Measurements from ENCODE around the gene CCNL2. TPM values are rescaled to one million over a fixed set of nuclear protein-coding genes. Genes with fewer than 3 reads are reported as not detected.

Gene CCNL2
- total and polyA plus RNA-seq, 2 of the 13 experiments (the other 11 are each of a cell fraction or from before 2014, with no cell fraction given), result 105 to 340 TPM

GRCh38 chr1:1371746-1372711 lies 27.1 kb downstream of the CCNL2 start (continued):
- TF ChIP-seq ZBTB4 (CRISPR knock-in tag; IDR thresholded peaks at IDR 0.05; ENCODE audit: borderline replicate concordance) (no peak), DNMT1 (CRISPR knock-in tag; IDR thresholded peaks at IDR 0.05) (no peak), XRCC5 (optimal IDR thresholded peaks at IDR 0.05; ENCODE audit: low read length) (peak; percentile 80), ZBTB46 (CRISPR knock-in tag; IDR thresholded peaks at IDR 0.05; ENCODE audit: borderline replicate concordance) (no peak), ZBTB44 (CRISPR knock-in tag; IDR thresholded peaks at IDR 0.05) (no peak), NONO (IDR thresholded peaks at IDR 0.05) (no peak), NONO (CRISPR knock-in tag; conservative IDR thresholded peaks at IDR 0.05) (0 out of 2 replicates have a peak, but pooled peaks have one; percentile 51), PAXIP1 (CRISPR knock-in tag; conservative IDR thresholded peaks at IDR 0.05) (peak; percentile 22; the same call in 1 of the 2 replicates), ZSCAN25 (CRISPR knock-in tag; IDR thresholded peaks at IDR 0.05) (peak; percentile 50; the same call in 1 of the 2 replicates), ZNF782 (CRISPR knock-in tag; IDR thresholded peaks at IDR 0.05; ENCODE audit: borderline replicate concordance) (0 out of 2 replicates have a peak, but pooled peaks have one; percentile 28), ZNF280D (CRISPR knock-in tag; IDR thresholded peaks at IDR 0.05) (0 out of 2 replicates have a peak, but pooled peaks have one; percentile 32), RXRB (CRISPR knock-in tag; IDR thresholded peaks at IDR 0.05; ENCODE audit: borderline replicate concordance) (0 out of 2 replicates have a peak, but pooled peaks have one; percentile 26)
